RWPE1 (cell line): ENCODE measurements around the gene TMTC1.
A peak's percentile ranks its signal among the peaks of the same experiment; 100 is the strongest.

Source experiments
- CTCF ChIA-PET: fragments of 350-600 bp; sonication (Branson Sonifier 250); formaldehyde crosslinking; extraction: SDS; loops from one replicate; lab custom pipeline; 2021; lab: Yijun Ruan, JAX
- POLR2A ChIA-PET: fragments of 400-600 bp; formaldehyde crosslinking; extraction: SDS; loops from one replicate; lab custom pipeline; 2020; ENCODE audit warnings: antibody characterized with exemption; ENCODE audit not compliant: low non-redundant PET; lab: Yijun Ruan, JAX
- DNase-seq: peaks from one replicate; pipeline ENCODE4 v3.0.0; 2012; ENCODE audit warnings: low spot score
- H3K27ac ChIP-seq: fragments of 450-650 bp; 2 replicates; pipeline ENCODE4 v1.5.1; 2017
- TF ChIP-seq, protein P1 (sequence below): fragments of 450-650 bp; conservative IDR thresholded peaks from 2 replicates; pipeline ENCODE4 v1.5.1; 2017; ENCODE audit warnings: low read depth, mild to moderate bottlenecking

The TMTC1 gene

DNA sequence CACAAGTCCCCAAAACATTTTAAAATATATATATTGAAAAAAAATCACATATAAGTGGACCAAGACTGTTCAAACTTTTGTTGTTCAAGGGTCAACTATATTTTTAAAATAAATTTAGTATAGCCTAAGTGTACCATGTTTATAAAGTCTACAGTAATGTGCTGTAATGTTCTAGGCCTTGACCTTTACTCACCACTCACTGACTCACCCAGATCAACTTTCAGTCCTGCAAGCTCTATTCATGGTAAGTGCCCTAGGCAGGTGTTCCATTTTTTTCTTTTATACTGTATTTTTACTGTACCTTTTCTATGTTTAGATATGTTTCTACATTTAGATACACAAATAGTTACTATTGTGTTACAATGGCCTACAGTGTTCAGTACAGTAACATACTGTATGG, 23.4 kb upstream of the TMTC1 start:
- TF ChIP-seq, protein P1, sequence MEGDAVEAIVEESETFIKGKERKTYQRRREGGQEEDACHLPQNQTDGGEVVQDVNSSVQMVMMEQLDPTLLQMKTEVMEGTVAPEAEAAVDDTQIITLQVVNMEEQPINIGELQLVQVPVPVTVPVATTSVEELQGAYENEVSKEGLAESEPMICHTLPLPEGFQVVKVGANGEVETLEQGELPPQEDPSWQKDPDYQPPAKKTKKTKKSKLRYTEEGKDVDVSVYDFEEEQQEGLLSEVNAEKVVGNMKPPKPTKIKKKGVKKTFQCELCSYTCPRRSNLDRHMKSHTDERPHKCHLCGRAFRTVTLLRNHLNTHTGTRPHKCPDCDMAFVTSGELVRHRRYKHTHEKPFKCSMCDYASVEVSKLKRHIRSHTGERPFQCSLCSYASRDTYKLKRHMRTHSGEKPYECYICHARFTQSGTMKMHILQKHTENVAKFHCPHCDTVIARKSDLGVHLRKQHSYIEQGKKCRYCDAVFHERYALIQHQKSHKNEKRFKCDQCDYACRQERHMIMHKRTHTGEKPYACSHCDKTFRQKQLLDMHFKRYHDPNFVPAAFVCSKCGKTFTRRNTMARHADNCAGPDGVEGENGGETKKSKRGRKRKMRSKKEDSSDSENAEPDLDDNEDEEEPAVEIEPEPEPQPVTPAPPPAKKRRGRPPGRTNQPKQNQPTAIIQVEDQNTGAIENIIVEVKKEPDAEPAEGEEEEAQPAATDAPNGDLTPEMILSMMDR: no peak
- CTCF ChIA-PET: no interaction called here

DNA sequence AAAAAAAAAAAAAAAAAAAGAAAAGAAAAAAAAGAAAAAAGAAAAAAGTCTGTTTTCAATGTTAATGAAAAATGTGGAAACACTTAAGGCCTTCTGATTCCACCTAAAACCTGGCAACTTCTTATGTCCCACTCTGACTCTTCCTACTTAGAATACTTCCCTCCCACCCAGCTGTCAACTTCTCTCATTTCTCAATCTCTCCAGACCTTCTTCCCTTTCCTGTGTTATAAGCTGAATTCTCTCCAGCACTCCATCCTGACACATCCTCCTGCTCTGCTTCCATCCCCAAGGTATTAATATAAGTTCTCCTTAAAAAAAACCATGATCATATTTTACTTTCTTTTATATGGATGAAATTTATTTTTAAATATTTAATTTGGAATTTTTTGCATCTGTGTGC, 20.3 kb upstream of the TMTC1 start:
- no peak for DNase-seq
- TF ChIP-seq, protein P1: no peak
- ChIA-PET POLR2A (no interaction called here), CTCF (no interaction called here)
- H3K27ac ChIP-seq: no peak overlapping the region

More for the DNA sequence above, 23.4 kb upstream of the TMTC1 start:
- POLR2A ChIA-PET: no interaction called here
- DNase-seq: no peak
- H3K27ac ChIP-seq: no peak overlapping the region

DNA sequence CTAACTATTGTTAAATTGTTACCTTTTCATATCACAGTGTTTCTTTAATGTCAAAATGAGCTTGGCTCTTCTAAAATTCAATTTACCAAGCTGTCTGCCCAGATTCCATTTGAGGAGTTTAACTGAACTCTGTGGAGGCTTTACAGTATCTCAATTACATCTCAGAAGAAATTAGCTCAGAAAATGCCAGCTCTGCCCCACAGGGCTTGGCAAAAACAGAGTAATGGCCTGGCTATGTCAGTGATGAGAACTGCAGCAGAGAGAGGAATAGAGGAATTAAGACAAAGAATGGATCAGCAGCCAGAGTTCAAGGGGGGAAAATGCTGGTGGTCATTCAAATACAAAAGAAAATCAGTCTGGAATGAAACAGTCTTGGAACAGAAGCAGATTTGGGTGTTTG, 15.8 kb upstream of the TMTC1 start:
- DNase-seq: no peak
- TF ChIP-seq, protein P1: no peak
- CTCF ChIA-PET: no interaction called here
- POLR2A ChIA-PET: no interaction called here
- H3K27ac ChIP-seq: no peak overlapping the region

DNA sequence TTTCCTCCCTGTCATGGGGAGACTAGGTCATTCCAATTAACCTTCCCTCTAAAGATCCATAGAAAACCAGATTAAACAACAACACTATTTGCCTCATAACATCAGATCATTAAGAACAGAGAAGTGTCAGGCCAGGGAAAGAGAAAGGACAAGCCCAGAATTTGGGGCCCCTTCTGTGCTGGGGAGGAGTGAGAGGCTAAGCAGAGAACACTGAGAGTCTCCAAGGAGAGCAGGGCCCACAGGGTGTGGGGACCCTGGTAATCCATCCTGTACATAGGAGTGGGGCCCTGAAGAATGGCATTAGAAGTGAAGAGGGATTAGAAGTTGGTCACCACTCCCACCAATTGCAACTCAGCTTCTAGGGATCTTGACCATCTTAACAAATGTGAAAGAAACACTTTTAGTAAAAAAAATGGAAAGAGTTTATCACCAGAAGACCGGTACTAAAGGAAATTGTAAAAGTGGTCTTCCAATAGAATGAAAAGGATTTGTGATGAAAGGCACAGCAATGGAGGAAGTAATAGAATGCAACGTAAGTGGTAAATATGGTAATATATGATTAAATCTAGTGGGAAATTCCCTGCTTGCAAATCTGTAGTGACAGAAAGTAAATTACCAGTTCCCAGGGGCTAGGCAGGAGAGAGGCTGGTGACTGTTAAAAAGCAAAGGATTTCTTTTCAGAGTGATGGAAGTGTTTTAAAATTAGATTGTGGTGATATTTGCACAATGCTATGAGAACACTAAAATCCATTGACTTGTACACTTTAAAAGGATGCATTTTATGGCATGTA, 14.0 kb upstream of the TMTC1 start:
- H3K27ac ChIP-seq: no peak overlapping the region
- no peak for DNase-seq
- ChIA-PET POLR2A (no interaction called here), CTCF (interaction anchor here (0.6 kb wide), 1 partner anchor 708 kb away, joined by 4 read pairs; no protein-coding TSS in a partner anchor)
- TF ChIP-seq, protein P1: no peak

DNA sequence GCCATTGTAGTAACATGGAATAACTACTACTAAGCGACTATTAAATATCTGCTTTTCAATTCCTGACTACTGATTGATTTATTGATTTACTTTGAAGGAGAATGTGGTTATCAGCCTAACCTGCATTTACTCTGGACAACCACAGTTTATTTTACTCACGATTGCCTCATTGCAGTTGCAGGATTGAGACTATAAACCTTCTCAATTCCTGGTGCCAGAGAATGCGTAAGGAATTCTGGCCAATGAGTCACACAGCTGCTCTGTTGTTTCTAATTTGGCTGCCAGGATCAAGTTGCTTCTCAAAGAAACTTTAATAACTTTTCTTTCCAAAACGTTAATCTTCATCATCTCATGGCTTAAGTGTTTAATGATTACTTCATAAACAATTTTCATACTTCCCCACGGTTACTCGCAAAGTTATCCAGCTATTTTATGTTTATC, 13.1 kb upstream of the TMTC1 start:
- TF ChIP-seq, protein P1: no peak
- peak; percentile 29 for DNase-seq
- POLR2A ChIA-PET: no interaction called here
- CTCF ChIA-PET: no interaction called here
- no peak overlapping the region for H3K27ac ChIP-seq

DNA sequence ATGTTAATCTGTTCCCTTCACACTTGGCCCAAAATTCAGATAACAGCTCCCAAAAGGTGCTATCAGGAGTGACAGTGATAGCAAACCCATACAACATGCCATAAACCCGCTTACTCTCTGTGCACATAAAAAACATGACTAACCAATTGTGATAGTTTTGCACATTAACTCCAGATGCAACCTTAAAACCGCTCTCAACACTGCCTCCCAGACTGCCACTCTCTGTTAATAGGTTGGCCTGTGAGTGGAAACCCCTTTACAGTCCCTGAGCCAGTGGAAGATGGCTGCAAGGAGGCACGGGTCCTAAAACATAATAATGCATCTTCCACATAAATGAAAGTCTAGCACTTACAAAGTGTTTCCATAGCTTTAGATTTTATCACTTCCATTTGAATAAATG, 12.0 kb upstream of the TMTC1 start:
- DNase-seq: no peak
- CTCF ChIA-PET: interaction anchor here (0.6 kb wide), 1 partner anchor 10 kb away, joined by 3 read pairs; no protein-coding TSS in a partner anchor
- TF ChIP-seq, protein P1: no peak
- H3K27ac ChIP-seq: no peak overlapping the region
- POLR2A ChIA-PET: no interaction called here
